ENCODE results near the gene THOP1.

THOP1 gene

DNA sequence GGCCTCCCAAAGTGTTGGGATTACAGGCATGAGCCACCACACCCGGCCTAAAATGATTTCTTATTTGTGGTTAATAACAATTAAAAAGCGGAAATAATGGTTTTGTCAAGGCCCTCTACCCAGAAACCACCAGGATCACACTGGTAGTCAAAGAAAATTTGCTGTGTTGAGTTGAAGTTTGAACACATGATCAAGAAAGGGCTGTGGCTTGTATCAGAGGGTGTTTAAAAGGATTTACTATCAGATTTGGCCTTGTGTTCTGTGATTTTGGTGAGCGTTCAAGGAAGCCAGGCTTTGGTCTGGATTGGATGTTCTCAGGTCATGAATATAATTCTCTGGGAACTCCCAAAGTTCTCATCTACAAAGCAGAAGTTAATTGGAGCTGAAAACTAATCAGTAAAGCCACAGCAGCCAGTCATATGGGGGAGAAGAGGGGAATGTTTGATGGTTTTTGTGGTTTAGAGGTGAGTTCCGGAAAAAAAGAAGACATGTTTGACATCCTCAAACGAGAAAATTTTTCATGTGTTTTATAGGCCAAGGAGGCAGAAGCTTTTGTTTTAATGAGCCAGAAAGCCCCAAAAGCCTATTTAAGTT, 71.3 kb downstream of the THOP1 start:
- DNase-seq = no peak

DNA sequence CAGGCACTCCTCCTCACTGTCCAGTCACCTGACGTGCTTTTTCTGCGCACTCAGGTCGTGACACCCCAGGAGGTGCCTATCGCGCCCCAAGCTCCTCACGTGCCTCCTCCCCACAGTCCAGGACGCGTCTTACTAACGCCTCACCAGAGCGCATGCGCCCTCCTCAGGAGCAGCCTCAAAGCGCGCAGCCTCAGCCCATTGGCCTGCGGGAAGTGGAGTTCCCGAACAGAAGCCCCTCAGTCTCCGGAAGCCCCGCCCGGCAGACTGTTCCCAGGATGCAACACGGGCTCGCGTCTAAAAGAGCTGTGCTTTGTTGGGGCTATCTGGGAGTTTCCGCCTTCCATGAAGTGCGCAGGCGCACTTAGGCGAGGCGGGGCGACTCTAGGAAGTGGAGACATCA, 73.6 kb downstream of the THOP1 start:
- DNase-seq = no peak

- no peak for DNase-seq
Observed at GRCh38 chr19:2863816-2864215, 78.5 kb downstream of the THOP1 start.

Measured in NCI-H510A treated with DMSO at 0.1 percent for 48 hours (cell line).